ENCODE results near the gene FRS2.
A peak's percentile ranks its signal among the peaks of the same experiment; 100 is the strongest.

The FRS2 gene

DNA sequence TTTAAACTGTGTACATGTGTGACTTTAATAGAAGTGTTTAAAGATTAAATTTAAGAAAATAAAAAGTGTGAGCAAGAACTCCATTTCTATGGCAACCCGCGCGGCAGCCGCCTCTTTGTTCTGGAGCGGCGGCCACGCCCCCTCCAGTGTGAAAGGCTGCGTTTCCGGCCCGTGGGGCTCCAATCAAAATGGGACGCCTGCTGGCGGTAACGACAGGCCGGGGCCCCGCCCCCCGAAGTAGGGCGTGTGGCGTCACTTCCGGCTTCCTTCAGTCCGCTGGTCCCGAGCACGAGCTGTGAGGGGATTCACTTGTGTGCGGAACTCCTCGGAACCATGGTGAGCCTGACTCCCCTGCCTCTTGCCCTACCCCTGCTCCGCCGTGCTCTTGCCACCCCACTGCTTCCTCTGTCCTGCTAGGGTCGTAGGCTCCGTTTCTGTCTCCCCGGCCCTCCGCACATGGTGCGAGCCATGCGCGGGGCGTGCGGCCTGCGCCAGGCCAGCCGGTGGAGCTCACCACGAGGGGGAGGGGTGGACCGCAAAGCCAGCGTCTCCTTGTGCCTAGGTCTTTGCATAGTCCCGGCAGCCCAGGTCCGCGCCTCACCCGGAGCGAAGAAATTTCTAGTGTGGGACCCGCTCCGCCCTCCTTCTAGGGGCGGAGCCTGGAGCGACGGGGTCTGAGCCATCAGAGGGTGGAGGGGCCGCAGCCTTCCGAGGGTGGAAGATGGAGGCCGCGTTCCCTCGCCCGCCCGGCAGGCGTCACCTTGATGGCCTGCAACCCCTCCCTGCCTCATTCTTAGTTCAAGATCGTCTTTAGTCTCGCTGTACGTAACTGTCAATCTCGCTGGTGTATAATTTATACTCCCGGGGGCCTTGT lies 115.2 kb downstream of the FRS2 start, which contains the start of gene CCT2:
CCT2 (plus strand) TSS at position 271 of the 874 bp plus-strand sequence; CDS start at position 334, 63 bp downstream.
- TF ChIP-seq, protein P1, sequence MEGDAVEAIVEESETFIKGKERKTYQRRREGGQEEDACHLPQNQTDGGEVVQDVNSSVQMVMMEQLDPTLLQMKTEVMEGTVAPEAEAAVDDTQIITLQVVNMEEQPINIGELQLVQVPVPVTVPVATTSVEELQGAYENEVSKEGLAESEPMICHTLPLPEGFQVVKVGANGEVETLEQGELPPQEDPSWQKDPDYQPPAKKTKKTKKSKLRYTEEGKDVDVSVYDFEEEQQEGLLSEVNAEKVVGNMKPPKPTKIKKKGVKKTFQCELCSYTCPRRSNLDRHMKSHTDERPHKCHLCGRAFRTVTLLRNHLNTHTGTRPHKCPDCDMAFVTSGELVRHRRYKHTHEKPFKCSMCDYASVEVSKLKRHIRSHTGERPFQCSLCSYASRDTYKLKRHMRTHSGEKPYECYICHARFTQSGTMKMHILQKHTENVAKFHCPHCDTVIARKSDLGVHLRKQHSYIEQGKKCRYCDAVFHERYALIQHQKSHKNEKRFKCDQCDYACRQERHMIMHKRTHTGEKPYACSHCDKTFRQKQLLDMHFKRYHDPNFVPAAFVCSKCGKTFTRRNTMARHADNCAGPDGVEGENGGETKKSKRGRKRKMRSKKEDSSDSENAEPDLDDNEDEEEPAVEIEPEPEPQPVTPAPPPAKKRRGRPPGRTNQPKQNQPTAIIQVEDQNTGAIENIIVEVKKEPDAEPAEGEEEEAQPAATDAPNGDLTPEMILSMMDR (conservative IDR thresholded peaks at IDR 0.05): peak; percentile 40
- peak; percentile 87 for TF ChIP-seq ZFX (IDR thresholded peaks at IDR 0.05)
- peak within 1 kb of the TSS; percentile 95 for H3K27ac ChIP-seq

DNA sequence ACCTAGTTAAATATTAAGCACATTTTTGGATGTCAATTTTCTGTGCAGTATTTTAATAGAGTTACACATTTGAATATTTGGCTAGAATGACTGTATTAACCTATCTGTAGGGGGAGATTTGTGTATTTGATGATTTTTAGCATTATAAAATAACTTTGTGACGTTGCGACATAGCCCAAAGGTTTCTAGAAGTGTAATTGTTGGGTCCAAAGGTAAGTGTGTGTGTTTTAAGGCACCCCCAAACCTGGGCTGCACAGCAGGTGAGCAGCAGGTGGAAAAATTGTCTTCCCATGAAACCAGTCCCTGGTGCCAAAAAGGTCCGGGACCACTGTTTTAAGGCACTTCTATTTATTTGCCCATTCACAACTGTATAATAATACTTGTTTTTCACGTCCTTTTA lies 118.3 kb downstream of the FRS2 start:
- no peak overlapping the region for H3K27ac ChIP-seq

DNA sequence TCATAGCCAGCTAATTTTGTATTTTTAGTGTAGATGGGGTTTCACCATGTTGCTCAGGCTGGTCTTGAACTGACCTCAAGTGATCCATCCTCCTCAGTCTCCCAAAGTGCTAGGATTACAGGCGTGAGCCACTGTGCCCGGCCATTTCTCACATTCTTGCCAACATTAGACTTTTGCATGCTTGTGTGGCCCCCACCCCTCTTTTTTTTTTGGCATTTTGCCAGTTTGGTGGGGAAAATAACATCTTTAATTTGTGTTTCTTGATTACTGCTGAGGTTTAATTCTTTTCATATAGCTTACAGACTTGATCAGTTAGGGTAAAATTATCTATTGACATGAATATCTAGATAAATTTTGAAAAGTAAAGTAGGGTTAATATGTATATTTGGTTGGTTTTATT lies 118.9 kb downstream of the FRS2 start:
- H3K27ac ChIP-seq: no peak overlapping the region
- TF ChIP-seq, protein P1 (conservative IDR thresholded peaks at IDR 0.05): no peak
- TF ChIP-seq ZFX (IDR thresholded peaks at IDR 0.05): no peak

More for the DNA sequence above, 118.3 kb downstream of the FRS2 start:
- TF ChIP-seq ZFX (IDR thresholded peaks at IDR 0.05): no peak
- TF ChIP-seq, protein P1 (conservative IDR thresholded peaks at IDR 0.05): no peak

DNA sequence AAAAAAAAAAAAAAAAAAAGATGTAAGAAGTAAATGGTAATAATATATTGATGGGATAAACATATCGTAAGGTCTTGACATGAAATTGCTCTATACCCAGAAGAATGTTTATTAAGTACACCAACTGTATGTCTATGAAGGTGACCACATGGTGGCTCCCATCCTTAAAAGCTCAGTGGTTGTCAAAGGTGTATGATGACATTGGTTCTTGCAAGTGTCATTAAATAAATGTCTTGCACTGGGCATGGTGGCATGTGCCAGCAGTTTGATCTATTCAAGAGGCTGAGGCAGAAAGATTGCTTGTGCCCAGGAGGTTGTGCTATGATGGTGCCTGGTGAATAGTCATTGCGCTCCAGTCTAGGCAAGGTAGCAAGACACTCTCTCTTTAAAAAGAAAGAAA lies 125.5 kb downstream of the FRS2 start:
- no peak for TF ChIP-seq ZFX (IDR thresholded peaks at IDR 0.05)
- TF ChIP-seq, protein P1 (conservative IDR thresholded peaks at IDR 0.05): peak; percentile 12; the same call in 1 of the 2 replicates
- H3K27ac ChIP-seq: no peak overlapping the region

DNA sequence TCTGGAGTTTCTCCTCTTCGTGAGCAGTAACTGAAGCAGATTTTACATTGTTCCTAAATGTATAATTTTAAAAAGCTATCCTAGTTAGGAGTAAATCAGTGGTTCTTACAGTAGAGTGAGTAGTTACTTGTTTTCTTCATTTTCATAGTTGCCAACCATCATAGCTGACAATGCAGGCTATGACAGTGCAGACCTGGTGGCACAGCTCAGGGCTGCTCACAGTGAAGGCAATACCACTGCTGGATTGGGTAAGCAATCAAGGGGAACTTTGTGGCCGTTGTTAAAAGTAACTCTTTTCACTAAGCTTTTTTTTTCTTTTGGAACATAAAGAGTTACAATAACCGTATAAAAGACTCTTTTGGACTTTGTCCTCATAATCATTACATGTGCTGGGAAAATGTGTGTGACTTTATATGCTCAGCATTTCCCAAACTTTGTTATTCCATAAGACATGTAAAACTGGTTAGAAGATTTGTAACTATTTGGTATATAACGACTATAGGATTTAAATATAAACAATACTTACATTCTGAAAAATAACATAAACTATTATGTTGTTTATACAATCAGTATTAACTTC lies 128.1 kb downstream of the FRS2 start:
- H3K27ac ChIP-seq: no peak overlapping the region
- TF ChIP-seq ZFX (IDR thresholded peaks at IDR 0.05): no peak
- TF ChIP-seq, protein P1 (conservative IDR thresholded peaks at IDR 0.05): no peak

DNA sequence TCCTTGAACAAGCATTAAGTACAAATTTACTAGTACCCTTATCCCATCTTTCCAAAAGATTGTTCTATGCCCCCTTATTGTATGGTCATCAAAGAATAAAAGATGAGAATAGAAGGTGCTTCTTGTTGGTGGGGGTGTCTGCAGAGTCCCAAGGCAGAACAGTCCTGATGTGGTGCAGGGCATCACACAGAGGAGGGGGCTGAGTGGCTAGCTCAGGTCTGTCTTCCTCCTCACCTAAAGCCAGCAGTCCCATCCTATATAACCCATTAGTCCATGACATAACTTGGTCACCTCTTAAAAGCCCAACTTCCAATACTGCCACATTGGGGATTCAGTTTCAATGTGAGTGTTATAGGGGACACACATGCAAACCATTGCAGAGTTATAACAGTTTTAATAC lies 130.6 kb downstream of the FRS2 start:
- TF ChIP-seq, protein P1 (conservative IDR thresholded peaks at IDR 0.05): no peak
- no peak for TF ChIP-seq ZFX (IDR thresholded peaks at IDR 0.05)
- H3K27ac ChIP-seq: no peak overlapping the region

Data from C4-2B (cell line).